ENCODE data around the gene ENTR1.
A peak's percentile ranks its signal among the peaks of the same experiment; 100 is the strongest.

Gene ENTR1

GRCh38 chr9:136363106-136363948, 47.1 kb downstream of the ENTR1 start, which contains the start of gene DNLZ:
Gene DNLZ, minus strand, starts transcription at chr9:136363744. Its CDS starts 30 bp downstream, at chr9:136363714.
- peak; percentile 90 to 93 for DNase-seq (ENCODE audit: extremely low read depth in 1 of 2, low read depth in 1 of 2)

- no peak for DNase-seq (ENCODE audit: extremely low read depth in 1 of 2, low read depth in 1 of 2)
Measured at GRCh38 chr9:136362450-136362784, 48.0 kb downstream of the ENTR1 start.

GRCh38 chr9:136361754-136362449, 48.5 kb downstream of the ENTR1 start:
- DNase-seq (ENCODE audit: extremely low read depth in 1 of 2, low read depth in 1 of 2): no peak

GRCh38 chr9:136361047-136361753, 49.2 kb downstream of the ENTR1 start:
- no peak for DNase-seq (ENCODE audit: extremely low read depth in 1 of 2, low read depth in 1 of 2)

- DNase-seq (ENCODE audit: extremely low read depth in 1 of 2, low read depth in 1 of 2): no peak
Measured at GRCh38 chr9:136359774-136360718, 50.4 kb downstream of the ENTR1 start.

- no peak for DNase-seq (ENCODE audit: extremely low read depth in 1 of 2, low read depth in 1 of 2)
Measured at GRCh38 chr9:136358888-136359287, 51.5 kb downstream of the ENTR1 start.

GRCh38 chr9:136358016-136358415, 52.4 kb downstream of the ENTR1 start:
- DNase-seq (ENCODE audit: extremely low read depth in 1 of 2, low read depth in 1 of 2): no peak

GRCh38 chr9:136357202-136357725, 53.1 kb downstream of the ENTR1 start:
- no peak for DNase-seq (ENCODE audit: extremely low read depth in 1 of 2, low read depth in 1 of 2)

- DNase-seq (ENCODE audit: extremely low read depth in 1 of 2, low read depth in 1 of 2): no peak
Measured at GRCh38 chr9:136355616-136356557, 54.5 kb downstream of the ENTR1 start.

- DNase-seq (ENCODE audit: extremely low read depth in 1 of 2, low read depth in 1 of 2): no peak
Measured at GRCh38 chr9:136354592-136355085, 55.8 kb downstream of the ENTR1 start.

- DNase-seq (ENCODE audit: extremely low read depth in 1 of 2, low read depth in 1 of 2): no peak
Measured at GRCh38 chr9:136353757-136354488, 56.5 kb downstream of the ENTR1 start.

GRCh38 chr9:136353088-136353487, 57.3 kb downstream of the ENTR1 start:
- no peak for DNase-seq (ENCODE audit: extremely low read depth in 1 of 2, low read depth in 1 of 2)

GRCh38 chr9:136352682-136353081, 57.7 kb downstream of the ENTR1 start:
- no peak for DNase-seq (ENCODE audit: extremely low read depth in 1 of 2, low read depth in 1 of 2)

Data from stimulated activated CD8-positive, alpha-beta memory T cell treated with anti-CD3 and anti-CD28 coated beads, Interleukin-7, amount 100 ng/mL, for 48 hours (primary cell).